ENCODE results near the gene SLC22A5.

The SLC22A5 gene

GRCh38 chr5:132419502-132420468, 50.3 kb downstream of the SLC22A5 start:
- intact Hi-C loops (cut with DNase I; ENCODE audit: low total_unique reads), result loop anchor here (5.0 to 10.0 kb wide), 2 partner anchors 32 to 75 kb away; partner anchors contain the start of gene IRF1
- peaks cover 0 to 98% (median 77%) of the 10 kb centered on the region in 4 donors for H3K4me1 ChIP-seq

GRCh38 chr5:132420706-132421272, 51.3 kb downstream of the SLC22A5 start:
- peaks cover 0 to 16% (median 3%) of the 10 kb centered on the region in 3 donors for H3K36me3 ChIP-seq
- no peaks in the 10 kb centered on the region for H3K9me3 ChIP-seq
- peaks cover 0 to 98% (median 79%) of the 10 kb centered on the region in 4 donors for H3K4me1 ChIP-seq
- TF ChIP-seq, protein P1, sequence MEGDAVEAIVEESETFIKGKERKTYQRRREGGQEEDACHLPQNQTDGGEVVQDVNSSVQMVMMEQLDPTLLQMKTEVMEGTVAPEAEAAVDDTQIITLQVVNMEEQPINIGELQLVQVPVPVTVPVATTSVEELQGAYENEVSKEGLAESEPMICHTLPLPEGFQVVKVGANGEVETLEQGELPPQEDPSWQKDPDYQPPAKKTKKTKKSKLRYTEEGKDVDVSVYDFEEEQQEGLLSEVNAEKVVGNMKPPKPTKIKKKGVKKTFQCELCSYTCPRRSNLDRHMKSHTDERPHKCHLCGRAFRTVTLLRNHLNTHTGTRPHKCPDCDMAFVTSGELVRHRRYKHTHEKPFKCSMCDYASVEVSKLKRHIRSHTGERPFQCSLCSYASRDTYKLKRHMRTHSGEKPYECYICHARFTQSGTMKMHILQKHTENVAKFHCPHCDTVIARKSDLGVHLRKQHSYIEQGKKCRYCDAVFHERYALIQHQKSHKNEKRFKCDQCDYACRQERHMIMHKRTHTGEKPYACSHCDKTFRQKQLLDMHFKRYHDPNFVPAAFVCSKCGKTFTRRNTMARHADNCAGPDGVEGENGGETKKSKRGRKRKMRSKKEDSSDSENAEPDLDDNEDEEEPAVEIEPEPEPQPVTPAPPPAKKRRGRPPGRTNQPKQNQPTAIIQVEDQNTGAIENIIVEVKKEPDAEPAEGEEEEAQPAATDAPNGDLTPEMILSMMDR (IDR thresholded peaks at IDR 0.05), result no peak
- intact Hi-C loops (cut with DNase I; ENCODE audit: low total_unique reads), result loop anchor here (5.0 kb wide), 1 partner anchor 33 kb away; no protein-coding TSS in a partner anchor
- H3K27me3 ChIP-seq, result no peaks in the 10 kb centered on the region
- H3K4me3 ChIP-seq, result no peak overlapping the region
- DNase-seq, result peak in 1 of 2 donors; percentile 42
- H3K27ac ChIP-seq, result peak overlapping the region; percentile 72 to 73

More at GRCh38 chr5:132419502-132420468, 50.3 kb downstream of the SLC22A5 start:
- no peaks in the 10 kb centered on the region for H3K27me3 ChIP-seq
- H3K9me3 ChIP-seq, result no peaks in the 10 kb centered on the region
- DNase-seq, result peak; percentile 66 to 81
- peak overlapping the region; percentile 72 to 73 for H3K27ac ChIP-seq
- H3K4me3 ChIP-seq, result no peak overlapping the region
- peaks cover 0 to 16% (median 3%) of the 10 kb centered on the region in 3 donors for H3K36me3 ChIP-seq
- TF ChIP-seq, protein P1 (IDR thresholded peaks at IDR 0.05), result peak; percentile 81 to 85

- DNase-seq, result no peak
- H3K36me3 ChIP-seq, result peaks cover 0 to 16% (median 3%) of the 10 kb centered on the region in 3 donors
- no peak overlapping the region for H3K4me3 ChIP-seq
- H3K4me1 ChIP-seq, result peaks cover 0 to 100% (median 85%) of the 10 kb centered on the region in 4 donors
- TF ChIP-seq, protein P1 (IDR thresholded peaks at IDR 0.05), result no peak
- peak overlapping the region; percentile 72 to 73 for H3K27ac ChIP-seq
- no peaks in the 10 kb centered on the region for H3K27me3 ChIP-seq
- intact Hi-C loops (cut with DNase I; ENCODE audit: low total_unique reads), result loop anchor here (5.0 kb wide), 1 partner anchor 34 kb away; no protein-coding TSS in a partner anchor
- H3K9me3 ChIP-seq, result no peaks in the 10 kb centered on the region
Observed at GRCh38 chr5:132421462-132421861, 52.0 kb downstream of the SLC22A5 start.

DNA sequence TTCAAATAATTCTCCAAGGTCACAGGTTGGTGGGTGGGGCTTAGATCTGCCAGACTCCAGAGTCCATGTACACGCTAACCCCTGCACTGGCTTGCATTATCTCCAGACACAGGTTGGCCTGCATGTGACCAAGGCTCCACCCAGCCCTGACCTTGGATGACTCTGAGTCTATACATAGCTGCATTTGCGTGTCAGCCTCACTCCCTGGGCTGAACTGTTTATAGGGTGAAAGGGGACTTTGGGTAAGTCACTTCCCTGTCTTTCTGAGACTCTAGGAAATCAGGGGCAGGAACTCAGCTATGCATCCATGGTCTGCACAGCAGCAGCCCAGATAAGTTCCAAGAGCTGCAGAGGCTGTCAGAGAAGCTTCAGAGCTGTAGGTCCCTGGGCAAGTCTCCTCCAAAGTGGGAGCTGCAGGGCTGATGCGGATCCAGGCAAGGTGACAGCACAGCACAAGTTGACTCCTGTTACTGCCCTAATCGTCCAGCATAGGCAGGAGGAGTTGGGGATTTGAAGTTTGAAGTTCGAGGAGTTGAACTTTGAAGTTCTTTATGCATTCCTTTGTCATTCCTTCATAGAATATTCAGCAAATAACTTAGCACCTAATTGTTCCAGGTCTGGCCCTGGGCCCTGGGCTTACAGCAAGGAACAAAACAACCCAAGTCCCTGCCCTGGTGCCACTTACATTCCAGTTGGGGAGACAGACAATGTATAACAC, 53.4 kb downstream of the SLC22A5 start:
- intact Hi-C loops (cut with DNase I; ENCODE audit: low total_unique reads), result loop anchor here (5.0 kb wide), 1 partner anchor 36 kb away; no protein-coding TSS in a partner anchor
- TF ChIP-seq, protein P1 (IDR thresholded peaks at IDR 0.05), result no peak
- H3K27me3 ChIP-seq, result no peaks in the 10 kb centered on the region
- H3K4me3 ChIP-seq, result no peak overlapping the region
- no peaks in the 10 kb centered on the region for H3K9me3 ChIP-seq
- DNase-seq, result no peak
- H3K36me3 ChIP-seq, result peaks cover 0 to 16% (median 3%) of the 10 kb centered on the region in 3 donors
- peak overlapping the region; percentile 43 to 72 for H3K27ac ChIP-seq
- H3K4me1 ChIP-seq, result peaks cover 0 to 100% (median 88%) of the 10 kb centered on the region in 4 donors

- no peak for DNase-seq
- H3K36me3 ChIP-seq, result peaks cover 0 to 16% (median 3%) of the 10 kb centered on the region in 3 donors
- TF ChIP-seq, protein P1 (IDR thresholded peaks at IDR 0.05), result no peak
- H3K4me1 ChIP-seq, result peaks cover 0 to 100% (median 91%) of the 10 kb centered on the region in 4 donors
- no peaks in the 10 kb centered on the region for H3K27me3 ChIP-seq
- H3K9me3 ChIP-seq, result no peaks in the 10 kb centered on the region
- intact Hi-C loops (cut with DNase I; ENCODE audit: low total_unique reads), result loop anchor here (5.0 kb wide), 1 partner anchor 36 kb away; no protein-coding TSS in a partner anchor
- peak overlapping the region; percentile 43 to 72 for H3K27ac ChIP-seq
- H3K4me3 ChIP-seq, result no peak overlapping the region
Observed at GRCh38 chr5:132423438-132423898, 54.0 kb downstream of the SLC22A5 start.

All from tibial artery (tissue), 4 donors.